T-helper 17 cell (primary cell): ENCODE results near the gene CHD9. TPM values are rescaled to one million over a fixed set of nuclear protein-coding genes. Genes with fewer than 3 reads are reported as not detected.

ENCODE experiments used
- ATAC-seq: fragments of 150-1000 bp; cut with Tn5 transposase; 2 replicates; pipeline ENCODE4 v1.10.0; 2021; ENCODE audit warnings: mild to moderate bottlenecking, moderate library complexity
- DNase-seq, 3 donors: peaks; one replicate each; pipeline versions ENCODE4 v3.0.0 to v3.0.0-alpha.2; 2020 to 2021
- H3K9me3 ChIP-seq: one replicate; pipeline ENCODE4 v1.7.0; 2013; ENCODE audit warnings: low read length, mild to moderate bottlenecking; ENCODE audit not compliant: control insufficient read depth, poor library complexity, severe bottlenecking
- H3K27ac Mint-ChIP-seq: one replicate; pipeline ENCODE4 v1.8.0; 2022; ENCODE audit warnings: mild to moderate bottlenecking, moderate library complexity, mixed read lengths
- H3K27me3 Mint-ChIP-seq: one replicate; pipeline ENCODE4 v1.8.0; 2022; ENCODE audit warnings: mixed read lengths
- H3K36me3 Mint-ChIP-seq: one replicate; pipeline ENCODE4 v1.8.0; 2022; ENCODE audit warnings: low read depth, mixed read lengths
- H3K4me1 Mint-ChIP-seq: one replicate; pipeline ENCODE4 v1.8.0; 2022; ENCODE audit warnings: mild to moderate bottlenecking, mixed read lengths
- H3K4me3 Mint-ChIP-seq: one replicate; pipeline ENCODE4 v1.8.0; 2022; ENCODE audit warnings: mild to moderate bottlenecking, moderate library complexity, mixed read lengths
- total RNA-seq, 4 donors: library from RNA in 2 of 4; stranded (reverse) in 2 of 4; gene quantifications; one replicate each; pipeline ENCODE4 v1.2.3 and lab custom pipeline; 2022 to 2026

The CHD9 gene
- total RNA-seq, 2 donors from 2014 or later = 32.4 to 33.3 TPM

DNA sequence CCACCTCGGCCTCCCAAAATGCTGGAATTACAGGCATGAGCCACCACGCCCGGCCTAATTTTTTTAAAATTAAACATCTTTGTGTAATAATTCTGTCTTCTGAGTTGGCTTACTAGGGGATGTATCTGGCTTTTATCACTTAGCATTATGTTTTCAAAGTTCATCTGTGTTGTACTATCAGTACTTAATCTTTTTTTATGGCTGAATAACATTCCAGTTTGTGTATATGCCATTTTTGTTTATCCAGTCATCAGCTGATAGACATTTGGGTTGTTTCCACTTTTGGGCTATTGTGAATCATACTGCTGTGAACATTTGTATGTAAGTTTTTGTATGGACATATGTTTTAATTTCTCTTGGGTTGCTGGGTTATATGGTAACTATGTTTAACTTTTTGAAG, 69.0 kb downstream of the CHD9 start:
- H3K9me3 ChIP-seq = no peaks in the 10 kb centered on the region
- Mint-ChIP-seq H3K4me1 (peaks cover 1% of the 10 kb centered on the region), H3K36me3 (no peaks in the 10 kb centered on the region), H3K27me3 (no peaks in the 10 kb centered on the region), H3K27ac (no peak overlapping the region), H3K4me3 (no peak overlapping the region)
- DNase-seq (no peak), ATAC-seq (no peak)

DNA sequence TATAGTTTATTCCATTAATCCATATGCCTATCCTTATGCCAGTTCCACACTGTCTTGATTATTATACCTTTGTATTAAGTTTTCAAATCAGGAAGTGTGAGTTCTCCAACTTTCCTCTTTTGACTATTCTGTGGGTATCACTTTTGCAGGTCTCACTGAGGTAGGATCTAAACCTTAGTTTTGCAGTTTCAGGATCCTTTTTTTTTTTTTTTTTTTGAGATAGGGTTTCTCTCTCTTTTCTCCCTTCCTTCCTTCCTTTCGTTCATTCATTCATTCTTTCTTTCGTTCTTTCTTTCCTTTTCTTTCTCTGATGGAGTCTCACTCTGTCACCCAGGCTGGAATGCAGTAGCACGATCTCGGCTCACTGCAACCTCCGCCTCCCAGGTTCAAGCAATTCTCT, 71.6 kb downstream of the CHD9 start:
- Mint-ChIP-seq H3K4me3 (no peak overlapping the region), H3K27ac (no peak overlapping the region), H3K4me1 (peaks cover 8% of the 10 kb centered on the region), H3K27me3 (no peaks in the 10 kb centered on the region), H3K36me3 (no peaks in the 10 kb centered on the region)
- no peak for ATAC-seq
- no peaks in the 10 kb centered on the region for H3K9me3 ChIP-seq
- DNase-seq = no peak

DNA sequence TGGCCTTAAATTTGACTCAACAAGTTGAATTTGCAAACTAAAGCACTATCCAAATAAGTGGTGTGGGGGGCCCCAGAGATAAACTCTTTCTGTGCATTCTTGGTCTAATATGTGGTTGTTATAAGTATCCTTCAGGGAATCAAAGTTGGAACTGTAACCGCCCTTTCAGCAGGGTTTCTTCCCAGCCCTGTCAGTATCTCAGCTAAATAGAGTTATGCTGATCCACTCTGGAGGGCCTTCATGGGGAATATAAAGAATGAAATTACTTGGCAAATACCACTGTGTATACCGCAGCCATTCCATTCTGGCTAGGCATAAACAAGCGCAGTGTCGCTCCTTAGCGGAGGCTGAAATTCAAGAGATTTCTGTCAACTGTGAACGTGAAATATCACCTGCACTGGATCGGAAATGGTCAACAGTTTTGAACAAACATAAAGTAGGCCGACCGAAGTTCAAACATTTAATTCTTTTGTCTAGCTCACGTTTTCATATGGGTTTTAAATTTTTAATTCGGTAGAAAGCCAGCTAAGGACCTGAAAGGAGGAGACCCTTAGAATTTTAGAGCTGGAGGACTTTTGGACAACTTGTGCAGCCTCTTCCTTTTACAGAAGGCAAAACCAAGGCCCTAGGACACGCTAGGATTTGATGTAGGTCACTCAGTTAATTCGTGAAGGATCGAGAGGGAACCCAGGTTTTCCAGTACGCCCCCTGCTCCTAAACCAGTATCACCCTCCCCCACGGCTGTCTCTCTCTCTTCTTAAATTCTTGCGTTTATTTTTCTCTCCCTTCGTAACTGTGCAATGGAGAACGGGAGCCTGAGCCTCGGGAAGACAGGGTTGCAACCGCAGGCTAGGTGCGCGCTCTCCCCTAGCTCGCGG, 74.7 kb downstream of the CHD9 start:
- DNase-seq = no peak
- peak overlapping the region; percentile 87 for H3K27ac Mint-ChIP-seq
- no peaks in the 10 kb centered on the region for H3K27me3 Mint-ChIP-seq
- H3K9me3 ChIP-seq = no peaks in the 10 kb centered on the region
- no peak for ATAC-seq
- no peaks in the 10 kb centered on the region for H3K36me3 Mint-ChIP-seq
- peaks cover 14% of the 10 kb centered on the region for H3K4me1 Mint-ChIP-seq
- peak overlapping the region; percentile 88 for H3K4me3 Mint-ChIP-seq

DNA sequence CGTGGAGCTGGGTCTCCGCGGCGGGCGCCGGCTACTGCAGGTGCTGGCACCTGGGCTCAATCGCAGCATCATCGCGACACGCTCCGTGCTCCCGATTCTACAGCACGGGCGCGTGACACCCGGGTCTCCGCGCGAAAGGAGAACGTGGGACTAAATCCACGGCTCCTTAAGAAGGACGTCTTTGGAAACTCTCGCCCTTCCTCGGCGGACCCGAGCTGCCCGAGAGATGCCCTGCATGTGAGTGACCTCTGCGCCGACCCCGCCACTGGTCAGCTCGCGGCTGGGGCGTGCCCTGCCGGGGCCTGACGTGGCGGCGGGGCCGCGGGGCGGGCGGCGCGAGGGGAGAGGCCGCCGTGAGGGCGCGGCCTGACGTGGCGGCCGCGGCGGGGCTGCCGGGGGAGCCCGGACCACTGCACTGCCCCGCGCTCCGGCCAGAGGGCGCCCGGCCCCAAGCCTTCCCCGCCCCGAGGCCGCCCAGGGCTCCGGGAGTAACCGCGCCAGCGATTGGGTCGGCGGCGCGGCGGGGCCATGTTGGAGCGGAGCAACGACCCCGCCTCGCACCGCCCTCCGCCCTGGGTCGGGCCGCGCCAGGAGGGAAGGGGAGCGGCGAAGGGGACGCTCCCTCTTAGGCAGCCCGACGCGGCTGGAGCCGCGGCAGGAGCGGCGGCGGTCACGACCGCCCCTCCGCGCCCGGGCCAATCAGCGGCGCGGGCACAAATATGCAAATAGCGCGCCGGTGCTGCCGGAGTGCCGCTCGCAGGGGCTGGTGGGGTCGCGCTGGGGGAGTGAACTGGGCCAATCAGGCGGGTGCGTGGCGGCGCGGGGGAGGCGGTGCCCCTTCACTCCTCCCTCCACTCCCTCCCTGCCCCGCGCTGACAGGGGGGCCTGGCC, 75.6 kb downstream of the CHD9 start:
- peak; percentile 89 to 95 (median 95) for DNase-seq
- Mint-ChIP-seq H3K27ac (peak overlapping the region; percentile 87), H3K4me3 (peak overlapping the region; percentile 91), H3K36me3 (no peaks in the 10 kb centered on the region), H3K4me1 (peaks cover 21% of the 10 kb centered on the region), H3K27me3 (no peaks in the 10 kb centered on the region)
- no peaks in the 10 kb centered on the region for H3K9me3 ChIP-seq
- peak; percentile 91 for ATAC-seq

DNA sequence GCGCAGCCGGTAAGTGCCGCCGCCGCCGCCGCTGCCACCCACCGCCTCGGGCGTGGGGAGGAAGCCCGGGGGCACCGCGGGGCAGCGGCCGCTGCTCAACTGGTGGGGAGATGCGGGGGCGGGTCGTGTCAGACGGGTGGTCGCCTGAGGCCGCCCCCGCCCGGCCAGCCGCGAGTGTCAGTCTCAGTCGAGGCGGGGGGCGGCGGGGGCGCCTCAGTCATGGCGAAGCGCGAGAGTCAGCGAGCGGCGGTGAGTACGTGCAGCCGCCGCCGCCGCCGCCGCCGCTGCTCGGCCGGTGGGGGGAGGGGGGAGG, 76.2 kb downstream of the CHD9 start:
- peaks cover 22% of the 10 kb centered on the region for H3K4me1 Mint-ChIP-seq
- no peaks in the 10 kb centered on the region for H3K9me3 ChIP-seq
- H3K36me3 Mint-ChIP-seq = no peaks in the 10 kb centered on the region
- no peak for DNase-seq
- H3K4me3 Mint-ChIP-seq = peak overlapping the region; percentile 91
- no peaks in the 10 kb centered on the region for H3K27me3 Mint-ChIP-seq
- peak; percentile 1 for ATAC-seq
- no peak overlapping the region for H3K27ac Mint-ChIP-seq

DNA sequence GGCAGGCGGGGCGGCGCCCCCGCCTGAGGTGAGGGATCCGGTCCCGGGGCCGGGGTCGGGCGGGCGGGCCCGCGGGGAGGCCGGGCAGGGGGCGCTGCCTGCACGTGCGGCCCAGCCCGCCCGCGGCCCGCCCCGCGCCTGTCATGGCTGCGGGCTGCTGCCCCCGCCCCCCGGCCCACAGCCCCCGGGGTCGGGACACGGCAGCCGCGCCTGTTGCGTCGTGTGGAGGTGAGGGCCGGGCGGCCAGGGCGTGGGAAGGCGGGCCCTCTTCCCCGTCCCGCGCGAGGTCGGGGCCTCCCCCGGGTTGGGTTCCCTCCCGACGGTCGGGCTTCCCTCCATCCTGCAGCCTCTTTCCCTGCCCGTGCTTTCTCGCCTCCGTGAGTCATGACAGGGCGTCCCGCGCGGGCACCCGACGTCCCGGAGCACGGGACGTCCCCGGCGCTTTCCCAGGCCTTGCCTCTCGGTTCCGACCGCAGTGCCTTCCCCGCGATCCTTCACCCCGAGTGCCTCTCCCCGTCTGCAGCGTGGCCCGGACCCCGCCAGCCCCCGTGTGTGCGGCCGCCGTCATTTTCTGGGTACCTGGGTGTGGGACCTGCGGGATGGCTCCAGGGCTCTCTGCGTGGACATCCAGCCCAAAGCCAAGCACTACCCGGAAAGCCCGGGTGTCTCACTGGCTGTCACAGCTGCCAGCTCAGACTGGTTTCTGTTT, 76.7 kb downstream of the CHD9 start:
- DNase-seq = peak; percentile 32 to 62 (median 59)
- Mint-ChIP-seq H3K36me3 (no peaks in the 10 kb centered on the region), H3K4me3 (peak overlapping the region; percentile 94), H3K27ac (peak overlapping the region; percentile 76), H3K4me1 (peaks cover 22% of the 10 kb centered on the region), H3K27me3 (no peaks in the 10 kb centered on the region)
- no peaks in the 10 kb centered on the region for H3K9me3 ChIP-seq
- ATAC-seq = peak; percentile 12

DNA sequence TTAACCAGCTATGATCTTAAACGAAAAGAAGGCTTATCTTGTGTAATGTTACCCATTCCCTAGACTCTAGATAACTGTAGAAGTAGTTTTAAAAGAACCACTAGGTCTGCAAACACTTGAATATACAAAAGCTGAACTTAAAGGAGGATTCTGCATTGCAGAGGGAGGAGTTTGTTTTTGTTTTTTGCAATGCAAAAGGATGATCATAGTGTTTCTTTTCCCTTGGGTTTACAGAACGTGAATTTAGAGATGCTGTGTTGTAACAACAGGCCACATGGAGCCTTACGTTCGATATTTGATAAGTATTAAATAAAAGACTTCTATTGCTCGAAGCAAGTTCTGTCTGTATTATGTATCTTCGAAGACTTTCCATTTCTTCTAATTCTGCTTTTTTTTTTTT, 77.6 kb downstream of the CHD9 start:
- ATAC-seq (no peak), DNase-seq (no peak)
- H3K4me1 Mint-ChIP-seq = peaks cover 22% of the 10 kb centered on the region
- H3K36me3 Mint-ChIP-seq = no peaks in the 10 kb centered on the region
- H3K27ac Mint-ChIP-seq = peak overlapping the region; percentile 76
- no peaks in the 10 kb centered on the region for H3K27me3 Mint-ChIP-seq
- H3K9me3 ChIP-seq = no peaks in the 10 kb centered on the region
- peak overlapping the region; percentile 94 for H3K4me3 Mint-ChIP-seq

DNA sequence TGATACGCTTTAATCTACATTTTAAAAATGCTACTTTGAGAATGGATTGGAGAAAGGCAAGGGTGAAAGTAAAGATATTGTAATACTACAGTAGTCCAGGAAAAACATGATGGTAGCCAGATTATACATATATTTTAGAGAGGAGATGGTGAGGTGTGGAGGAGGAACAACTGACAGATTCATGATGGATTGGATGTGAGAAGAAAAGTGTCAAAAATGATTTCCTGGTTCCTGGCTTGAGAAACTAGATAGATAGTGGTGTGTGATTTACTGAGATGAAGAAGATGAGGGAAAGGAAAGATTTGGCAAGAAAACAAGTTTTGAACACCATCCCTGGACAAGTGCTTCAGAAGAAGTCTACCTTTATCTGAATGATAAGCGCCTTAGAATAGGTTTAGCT, 80.5 kb downstream of the CHD9 start:
- H3K36me3 Mint-ChIP-seq = no peaks in the 10 kb centered on the region
- peak overlapping the region; percentile 75 for H3K27ac Mint-ChIP-seq
- H3K9me3 ChIP-seq = no peaks in the 10 kb centered on the region
- DNase-seq = no peak
- no peaks in the 10 kb centered on the region for H3K27me3 Mint-ChIP-seq
- ATAC-seq = no peak
- H3K4me1 Mint-ChIP-seq = peaks cover 24% of the 10 kb centered on the region
- no peak overlapping the region for H3K4me3 Mint-ChIP-seq

DNA sequence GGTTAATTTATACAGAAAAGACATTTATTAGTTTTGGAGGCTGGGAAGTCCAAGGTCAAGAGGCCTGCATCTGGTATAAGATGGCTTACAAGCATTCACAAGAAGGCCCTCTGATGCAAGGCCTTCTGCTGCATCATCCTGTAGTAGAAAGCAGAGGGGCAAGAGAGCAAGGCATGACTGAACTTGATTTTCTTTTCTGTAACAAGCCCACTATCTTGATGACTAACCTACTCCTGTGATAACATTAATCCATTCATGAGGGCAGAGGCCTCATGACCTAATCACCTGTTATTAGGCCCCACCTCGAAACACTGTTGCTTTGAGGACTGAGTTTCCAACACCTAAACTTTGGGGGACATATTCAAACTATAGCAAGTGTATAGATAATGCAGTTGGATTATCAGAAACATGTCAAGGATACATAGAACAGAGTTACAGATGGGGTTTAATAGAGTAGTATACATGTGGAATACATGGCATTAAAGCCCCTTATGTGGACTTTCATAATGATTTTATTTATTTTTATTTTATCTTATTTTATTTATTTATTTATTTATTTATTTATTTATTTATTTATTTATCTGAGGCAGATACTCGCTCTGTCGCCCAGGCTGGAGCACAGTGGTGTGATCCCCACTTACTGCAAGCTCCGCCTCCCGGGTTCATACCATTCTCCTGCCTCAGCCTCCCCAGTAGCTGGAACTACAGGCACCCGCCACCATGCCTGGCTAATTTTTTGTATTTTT, 88.2 kb downstream of the CHD9 start:
- Mint-ChIP-seq H3K4me3 (no peak overlapping the region), H3K4me1 (peaks cover 17% of the 10 kb centered on the region)

DNA sequence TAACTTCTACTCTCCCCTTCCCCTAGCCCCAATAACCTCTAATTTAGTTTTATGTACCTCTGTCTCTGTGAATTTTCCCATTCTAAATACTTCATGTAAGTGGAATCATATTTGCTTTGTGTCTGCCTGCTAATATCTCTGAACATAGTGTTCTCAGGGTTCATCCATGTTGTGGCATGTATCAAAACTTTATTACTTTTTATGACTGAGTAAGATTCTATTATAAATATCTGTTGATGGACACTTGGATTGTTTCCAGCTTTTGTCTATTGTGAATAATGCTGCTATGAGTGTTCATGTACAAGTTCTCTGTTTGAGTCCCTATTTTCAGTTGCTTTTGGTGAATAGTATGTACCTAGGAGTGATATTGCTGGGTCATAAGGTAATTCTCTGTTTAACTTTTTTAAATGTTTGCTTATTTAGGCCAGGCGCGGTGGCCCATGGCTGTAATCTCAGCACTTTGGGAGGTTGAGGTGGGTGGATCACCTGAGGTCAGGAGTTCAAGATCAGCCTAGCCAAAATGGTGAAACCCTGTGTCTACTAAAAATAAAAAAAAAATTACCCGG, 92.8 kb downstream of the CHD9 start:
- peak overlapping the region; percentile 16 for H3K27ac Mint-ChIP-seq
- H3K27me3 Mint-ChIP-seq = no peaks in the 10 kb centered on the region
- DNase-seq (no peak), ATAC-seq (no peak)
- H3K4me3 Mint-ChIP-seq = no peak overlapping the region
- H3K36me3 Mint-ChIP-seq = no peaks in the 10 kb centered on the region
- H3K4me1 Mint-ChIP-seq = peaks cover 7% of the 10 kb centered on the region
- no peaks in the 10 kb centered on the region for H3K9me3 ChIP-seq

More for the DNA sequence above, 88.2 kb downstream of the CHD9 start:
- Mint-ChIP-seq H3K27me3 (no peaks in the 10 kb centered on the region), H3K27ac (no peak overlapping the region), H3K36me3 (no peaks in the 10 kb centered on the region)
- ATAC-seq (no peak), DNase-seq (no peak)
- H3K9me3 ChIP-seq = no peaks in the 10 kb centered on the region

DNA sequence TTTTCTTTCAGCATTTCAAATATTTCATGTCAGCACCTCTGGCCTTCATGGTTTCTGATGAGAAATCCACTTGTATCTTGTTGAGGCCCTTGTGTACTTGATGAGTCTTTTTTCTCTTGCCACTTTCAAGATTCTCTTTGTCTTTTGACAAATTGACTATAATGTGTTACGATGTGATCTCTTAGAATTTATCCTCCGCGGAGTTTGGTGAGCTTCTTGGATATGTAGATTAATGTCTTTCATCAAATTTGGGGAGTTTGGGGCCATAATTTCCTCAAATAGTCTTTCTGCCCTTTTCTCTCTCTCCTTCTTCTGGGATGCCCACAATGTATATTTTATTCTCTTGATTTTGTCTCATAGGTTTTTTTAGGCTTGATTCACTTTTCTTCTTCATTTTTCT, 96.0 kb downstream of the CHD9 start:
- DNase-seq (no peak), ATAC-seq (no peak)

DNA sequence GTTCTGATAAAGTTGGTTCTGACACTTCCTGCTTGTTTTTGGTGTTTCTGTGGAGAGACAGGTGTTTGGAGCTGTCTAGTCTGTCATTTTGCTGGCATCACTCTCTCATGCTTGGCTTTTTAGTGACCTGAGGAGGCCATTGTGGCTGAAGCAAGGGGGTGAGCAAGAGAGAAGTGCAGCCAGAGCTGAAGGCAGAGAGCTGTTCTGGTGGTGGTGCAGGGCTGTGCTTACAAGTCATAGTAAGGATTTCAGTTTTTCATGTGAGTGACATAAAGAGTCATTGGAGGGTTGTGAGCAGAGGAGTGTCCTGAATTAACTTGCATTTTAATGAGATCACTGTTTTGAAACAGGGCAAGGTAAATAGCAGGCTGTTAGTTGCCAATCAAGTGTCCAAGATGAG, 97.5 kb downstream of the CHD9 start:
- no peaks in the 10 kb centered on the region for H3K27me3 Mint-ChIP-seq
- ATAC-seq (no peak), DNase-seq (no peak)
- no peak overlapping the region for H3K4me3 Mint-ChIP-seq
- H3K27ac Mint-ChIP-seq = no peak overlapping the region
- H3K9me3 ChIP-seq = no peaks in the 10 kb centered on the region
- peaks cover 7% of the 10 kb centered on the region for H3K36me3 Mint-ChIP-seq
- H3K4me1 Mint-ChIP-seq = peaks cover 7% of the 10 kb centered on the region

More for the DNA sequence above, 96.0 kb downstream of the CHD9 start:
- Mint-ChIP-seq H3K27ac (no peak overlapping the region), H3K4me3 (no peak overlapping the region), H3K4me1 (peaks cover 9% of the 10 kb centered on the region), H3K27me3 (no peaks in the 10 kb centered on the region), H3K36me3 (no peaks in the 10 kb centered on the region)
- H3K9me3 ChIP-seq = no peaks in the 10 kb centered on the region
